HepG2 (cell line): ENCODE measurements around the gene TNP2. TPM values are rescaled to one million over a fixed set of nuclear protein-coding genes. Genes with fewer than 3 reads are reported as not detected.

ENCODE experiments used
- ATF4 ChIP-seq, 2 experiments: fragments of 450-650 bp in 1 of 2; sonication (generic) in 1 of 2; formaldehyde crosslinking; IDR thresholded peaks; 2 replicates each; pipeline versions ENCODE4 v1.5.0 to v1.8.0; 2020 to 2022; ENCODE audit warnings: mild to moderate bottlenecking in 1 of 2, missing genetic modification reagents in 1 of 2
- ATF7-NPFF ChIP-seq: sonication (generic); formaldehyde crosslinking; IDR thresholded peaks from 2 replicates; pipeline ENCODE4 v1.8.1; 2023; ENCODE audit warnings: mild to moderate bottlenecking, low read depth, missing genetic modification reagents, moderate library complexity
- BRD4 ChIP-seq: sonication (generic); formaldehyde crosslinking; IDR thresholded peaks from 2 replicates; pipeline ENCODE4 v1.4.0; 2020; ENCODE audit warnings: missing genetic modification reagents
- CBFB ChIP-seq: sonication (generic); formaldehyde crosslinking; IDR thresholded peaks from 2 replicates; pipeline ENCODE4 v1.4.0; 2020; ENCODE audit warnings: missing genetic modification reagents
- DBP ChIP-seq: sonication (generic); formaldehyde crosslinking; IDR thresholded peaks from 2 replicates; pipeline ENCODE4 v1.4.0; 2020; ENCODE audit warnings: missing genetic modification reagents; ENCODE audit errors: not compliant biosample characterization
- FOXK1 ChIP-seq: sonication (generic); formaldehyde crosslinking; IDR thresholded peaks from 2 replicates; pipeline ENCODE4 v1.4.0; 2020; ENCODE audit warnings: low read depth, missing genetic modification reagents, borderline replicate concordance
- HMG20A ChIP-seq: IDR thresholded peaks from 2 replicates; pipeline ENCODE4 v1.6.1; 2016; ENCODE audit warnings: borderline replicate concordance
- HNF1B ChIP-seq: sonication (generic); formaldehyde crosslinking; IDR thresholded peaks from 2 replicates; pipeline ENCODE4 v1.5.1; 2020; ENCODE audit warnings: mild to moderate bottlenecking, moderate library complexity, missing genetic modification reagents
- HOXD1 ChIP-seq: sonication (generic); formaldehyde crosslinking; IDR thresholded peaks from 2 replicates; pipeline ENCODE4 v1.5.0; 2020; ENCODE audit warnings: missing genetic modification reagents
- IKZF5 ChIP-seq: IDR thresholded peaks from 2 replicates; pipeline ENCODE4 v1.6.1; 2018; ENCODE audit warnings: missing genetic modification reagents, mild to moderate bottlenecking, missing compliant biosample characterization
- KDM6A ChIP-seq: IDR thresholded peaks from 2 replicates; pipeline ENCODE4 v1.6.1; 2016; ENCODE audit warnings: low read depth
- MYC ChIP-seq: sonication (generic); formaldehyde crosslinking; IDR thresholded peaks from 2 replicates; pipeline ENCODE4 v1.9.0; 2021; ENCODE audit warnings: missing genetic modification reagents, borderline replicate concordance
- PAXIP1 ChIP-seq: sonication (generic); formaldehyde crosslinking; conservative IDR thresholded peaks from 2 replicates; pipeline ENCODE4 v1.4.0; 2020; ENCODE audit warnings: mild to moderate bottlenecking, missing genetic modification reagents, moderate library complexity
- RXRB ChIP-seq: IDR thresholded peaks from 2 replicates; pipeline ENCODE4 v1.6.1; 2016; ENCODE audit warnings: borderline replicate concordance, missing genetic modification reagents, missing compliant biosample characterization
- SALL1 ChIP-seq: sonication (generic); formaldehyde crosslinking; IDR thresholded peaks from 2 replicates; pipeline ENCODE4 v1.8.0; 2022; ENCODE audit warnings: mild to moderate bottlenecking, missing genetic modification reagents
- TSC22D2 ChIP-seq: sonication (generic); formaldehyde crosslinking; IDR thresholded peaks from 2 replicates; pipeline ENCODE4 v1.5.1; 2020; ENCODE audit warnings: missing genetic modification reagents, mild to moderate bottlenecking, borderline replicate concordance
- ZBTB38 ChIP-seq: sonication (generic); formaldehyde crosslinking; IDR thresholded peaks from 2 replicates; pipeline ENCODE4 v1.5.1; 2020; ENCODE audit warnings: mild to moderate bottlenecking, missing genetic modification reagents
- ZFY ChIP-seq: sonication (generic); formaldehyde crosslinking; IDR thresholded peaks from 2 replicates; pipeline ENCODE4 v1.4.0; 2020; ENCODE audit warnings: missing genetic modification reagents
- ZNF629 ChIP-seq: sonication (generic); formaldehyde crosslinking; conservative IDR thresholded peaks from 2 replicates; pipeline ENCODE4 v1.5.0; 2020; ENCODE audit warnings: missing genetic modification reagents
- ZNF788 ChIP-seq: sonication (generic); formaldehyde crosslinking; IDR thresholded peaks from 2 replicates; pipeline ENCODE4 v1.5.0; 2020; ENCODE audit warnings: mild to moderate bottlenecking, missing genetic modification reagents, borderline replicate concordance
- polyA plus RNA-seq, 8 experiments: library from polyadenylated mRNA; depleted of rRNA in 3 of 8; stranded (reverse) in 7 of 8; unstranded in 1 of 8; fragments of >200 nt; fragmentation: Illumina TruSeq in 4 of 8; extraction: Trizol in 4 of 8; gene quantifications; 2 replicates each; pipeline versions ENCODE4 v1.2.1 to v1.2.3, GENCODE V29; 2011 to 2016; ENCODE audit warnings: low read depth in 4 of 8, missing spikeins in 1 of 8, mixed read lengths in 1 of 8; ENCODE audit not compliant: insufficient read depth in 1 of 8
- total RNA-seq, 5 experiments: library from RNA; depleted of rRNA; stranded (reverse); fragments of >200 nt; fragmentation: Illumina TruSeq; extraction: Trizol; gene quantifications; 2 replicates each; pipeline ENCODE4 v1.2.3, GENCODE V29; 2016; ENCODE audit warnings: low read depth in 1 of 5

The TNP2 gene
- total and polyA plus RNA-seq, 2 of the 13 experiments (the other 11 are each of a cell fraction or from before 2014, with no cell fraction given), result not detected

- peak; percentile 73; the same call in 1 of the 2 replicates for TF ChIP-seq ZNF629
- peak; percentile 15; the same call in 1 of the 2 replicates for TF ChIP-seq ZNF788 (CRISPR knock-in tag)
- peak; percentile 52 for TF ChIP-seq SALL1
- peak; percentile 34; the same call in 1 of the 2 replicates for TF ChIP-seq ZFY (CRISPR knock-in tag)
- TF ChIP-seq MYC (CRISPR knock-in tag), result 0 out of 2 replicates have a peak, but pooled peaks have one; percentile 18
- TF ChIP-seq IKZF5 (CRISPR knock-in tag), result peak; percentile 44; the same call in 1 of the 2 replicates
- peak; percentile 51; the same call in 1 of the 2 replicates for TF ChIP-seq PAXIP1 (CRISPR knock-in tag)
- TF ChIP-seq ATF4 (CRISPR knock-in tag; IDR thresholded peaks at IDR 0.05), result 0 out of 4 replicates have a peak, but pooled peaks of 1 of the 2 experiments have one; percentile 9
- TF ChIP-seq HNF1B (CRISPR knock-in tag), result 0 out of 2 replicates have a peak, but pooled peaks have one; percentile 29
- TF ChIP-seq HMG20A (CRISPR knock-in tag), result peak; percentile 66; the same call in 1 of the 2 replicates
- 0 out of 2 replicates have a peak, but pooled peaks have one; percentile 20 for TF ChIP-seq BRD4 (CRISPR knock-in tag)
- peak; percentile 57; the same call in 1 of the 2 replicates for TF ChIP-seq ZBTB38 (CRISPR knock-in tag)
- 0 out of 2 replicates have a peak, but pooled peaks have one; percentile 45 for TF ChIP-seq HOXD1 (CRISPR knock-in tag)
- TF ChIP-seq FOXK1 (CRISPR knock-in tag), result peak; percentile 13; the same call in 1 of the 2 replicates
- TF ChIP-seq RXRB (CRISPR knock-in tag), result peak; percentile 44; the same call in 1 of the 2 replicates
- TF ChIP-seq TSC22D2 (CRISPR knock-in tag), result no peak
- TF ChIP-seq CBFB (CRISPR knock-in tag), result peak; percentile 31; the same call in 1 of the 2 replicates
- TF ChIP-seq KDM6A (CRISPR knock-in tag), result 0 out of 2 replicates have a peak, but pooled peaks have one; percentile 20
- TF ChIP-seq DBP, result peak; percentile 59
- no peak for TF ChIP-seq ATF7-NPFF (CRISPR knock-in tag)
Measured at GRCh38 chr16:11313493-11314308, 44.6 kb upstream of the TNP2 start (continued).
